ENCODE data around the gene GCK.
"Not testable (repeated sequence)": the region's sequence is repeated elsewhere in the genome, so short reads cannot be mapped to it uniquely, and the experiment has no call there.

GCK gene

DNA sequence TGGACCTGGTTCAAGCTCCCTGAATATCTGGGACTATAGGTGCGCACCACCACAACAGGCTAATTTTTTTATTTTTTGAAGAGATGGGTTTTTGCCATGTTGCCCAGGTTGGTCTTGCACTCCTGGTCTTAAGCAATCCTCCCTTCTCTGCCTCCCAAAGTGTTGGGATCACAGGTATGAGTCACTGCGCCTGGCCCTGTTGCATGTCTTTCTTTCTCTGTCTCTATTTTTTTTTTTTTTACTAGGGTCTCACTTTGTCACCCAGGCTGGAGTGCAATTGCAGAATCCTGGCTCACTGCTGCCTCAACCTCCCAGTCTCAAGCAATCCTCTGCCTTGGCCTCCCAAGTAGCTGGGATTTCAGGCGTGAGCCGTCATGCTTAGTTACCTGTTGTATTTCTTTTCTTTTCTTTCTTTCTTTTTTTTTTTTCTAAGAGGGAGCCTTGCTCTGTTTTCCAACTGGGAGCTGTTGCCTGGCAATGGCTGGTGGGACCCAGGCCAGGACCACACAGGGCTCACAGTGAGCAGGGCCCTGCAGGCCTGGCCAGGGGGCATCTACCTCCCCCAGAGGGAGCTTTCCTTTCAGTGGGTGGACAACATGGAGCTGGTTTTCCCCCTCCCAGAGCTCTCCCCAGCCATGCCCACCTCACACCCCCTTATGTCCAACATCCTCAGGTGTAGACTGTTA lies 54.2 kb downstream of the GCK start:
- Mint-ChIP-seq H3K9me3 (no peaks in the 10 kb centered on the region), H3K4me1 (no peaks in the 10 kb centered on the region), H3K27me3 (no peaks in the 10 kb centered on the region), H3K27ac (peak overlapping the region in 1 of 2 donors; percentile 17), H3K4me3 (no peak overlapping the region)
- ATAC-seq, result no peak
- no peak for DNase-seq

DNA sequence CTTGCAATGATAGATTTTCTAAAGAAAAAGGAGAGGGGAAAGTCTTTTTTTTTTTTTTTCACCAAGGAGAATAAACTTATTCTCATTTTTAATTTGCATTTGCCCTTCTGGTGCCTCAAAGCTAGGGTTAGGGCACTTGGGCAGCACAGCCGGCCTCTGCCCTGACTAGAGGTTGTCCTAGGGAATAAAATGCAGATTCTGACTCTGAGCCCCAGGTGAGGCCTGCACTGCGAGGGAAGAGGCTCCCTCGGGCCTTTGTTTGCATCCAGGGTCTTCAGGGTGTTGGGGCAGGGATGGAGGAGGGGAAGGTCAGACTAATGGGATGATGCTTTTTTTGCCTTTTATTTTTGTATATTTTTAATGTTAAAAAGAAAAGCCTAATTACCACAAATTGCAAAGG lies 55.9 kb downstream of the GCK start:
- DNase-seq, result no peak
- H3K27ac Mint-ChIP-seq, result no peak overlapping the region
- ATAC-seq, result no peak
- no peaks in the 10 kb centered on the region for H3K27me3 Mint-ChIP-seq
- no peaks in the 10 kb centered on the region for H3K4me1 Mint-ChIP-seq
- H3K9me3 Mint-ChIP-seq, result no peaks in the 10 kb centered on the region
- no peak overlapping the region for H3K4me3 Mint-ChIP-seq

DNA sequence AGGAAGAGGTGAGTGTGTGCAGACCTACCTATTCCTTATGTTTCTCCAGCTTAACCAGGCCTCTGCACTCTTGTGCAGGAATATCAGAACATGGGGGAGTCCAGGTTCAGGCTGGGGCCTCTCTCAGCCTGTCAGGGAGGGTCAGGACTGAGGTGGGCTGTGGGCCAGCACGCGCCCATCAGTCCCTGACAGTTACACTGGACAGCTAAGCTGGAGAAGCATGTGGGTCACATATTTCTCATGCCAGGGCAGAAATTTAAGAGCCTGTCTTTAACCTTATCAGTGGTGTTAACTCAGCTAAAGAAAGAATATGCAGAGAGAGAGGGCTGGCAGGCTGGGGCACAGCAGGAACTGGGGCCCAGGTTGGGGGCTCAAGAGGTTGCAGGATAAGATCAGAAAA lies 57.2 kb downstream of the GCK start:
- DNase-seq, result no peak
- Mint-ChIP-seq H3K4me3 (no peak overlapping the region), H3K27ac (no peak overlapping the region), H3K27me3 (no peaks in the 10 kb centered on the region), H3K4me1 (no peaks in the 10 kb centered on the region), H3K9me3 (no peaks in the 10 kb centered on the region)
- ATAC-seq, result no peak

DNA sequence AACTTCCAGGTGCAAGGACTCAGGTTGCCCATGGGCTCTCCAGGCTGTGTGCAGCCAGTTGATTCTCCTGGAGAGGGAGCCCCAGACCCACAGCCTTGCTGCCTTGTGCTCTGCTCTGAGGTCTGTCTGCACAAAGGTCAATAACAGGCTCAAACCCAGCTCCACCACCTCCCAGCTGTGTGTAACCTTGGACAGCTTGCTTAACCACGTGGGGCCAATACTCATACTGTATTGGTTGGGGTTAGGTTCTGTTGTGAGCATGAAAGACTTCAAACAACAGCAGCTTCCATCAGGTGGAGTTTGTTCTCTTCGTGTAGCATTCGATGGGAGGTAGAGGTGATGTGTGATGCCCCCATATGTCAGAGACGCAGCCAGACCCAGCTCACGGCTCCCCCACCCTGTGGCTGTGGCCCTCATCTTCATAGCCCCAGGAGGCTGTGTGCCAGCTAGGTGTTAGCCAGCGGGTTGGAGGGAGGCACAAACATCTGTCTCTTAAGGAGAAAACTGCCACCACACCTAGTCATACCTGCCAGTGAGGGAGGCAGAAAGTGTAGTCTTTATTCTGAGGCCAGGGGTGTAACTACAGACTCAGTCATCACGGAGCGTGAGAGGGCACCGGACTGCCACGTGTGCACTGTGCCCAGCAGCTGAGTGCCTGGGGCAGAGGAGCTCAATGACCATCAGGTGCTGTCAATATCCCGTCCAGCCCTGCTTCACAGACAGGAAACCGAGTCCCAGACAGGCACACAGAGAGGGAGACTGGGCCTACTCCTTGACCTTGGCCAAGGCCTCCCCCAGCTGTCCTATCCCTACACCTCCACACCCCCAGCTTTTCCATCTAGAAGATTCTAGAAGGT lies 57.8 kb downstream of the GCK start:
- no peaks in the 10 kb centered on the region for H3K9me3 Mint-ChIP-seq
- no peak overlapping the region for H3K27ac Mint-ChIP-seq
- no peaks in the 10 kb centered on the region for H3K27me3 Mint-ChIP-seq
- H3K4me3 Mint-ChIP-seq, result no peak overlapping the region
- ATAC-seq, result peak; percentile 64
- DNase-seq, result no peak
- H3K4me1 Mint-ChIP-seq, result no peaks in the 10 kb centered on the region

DNA sequence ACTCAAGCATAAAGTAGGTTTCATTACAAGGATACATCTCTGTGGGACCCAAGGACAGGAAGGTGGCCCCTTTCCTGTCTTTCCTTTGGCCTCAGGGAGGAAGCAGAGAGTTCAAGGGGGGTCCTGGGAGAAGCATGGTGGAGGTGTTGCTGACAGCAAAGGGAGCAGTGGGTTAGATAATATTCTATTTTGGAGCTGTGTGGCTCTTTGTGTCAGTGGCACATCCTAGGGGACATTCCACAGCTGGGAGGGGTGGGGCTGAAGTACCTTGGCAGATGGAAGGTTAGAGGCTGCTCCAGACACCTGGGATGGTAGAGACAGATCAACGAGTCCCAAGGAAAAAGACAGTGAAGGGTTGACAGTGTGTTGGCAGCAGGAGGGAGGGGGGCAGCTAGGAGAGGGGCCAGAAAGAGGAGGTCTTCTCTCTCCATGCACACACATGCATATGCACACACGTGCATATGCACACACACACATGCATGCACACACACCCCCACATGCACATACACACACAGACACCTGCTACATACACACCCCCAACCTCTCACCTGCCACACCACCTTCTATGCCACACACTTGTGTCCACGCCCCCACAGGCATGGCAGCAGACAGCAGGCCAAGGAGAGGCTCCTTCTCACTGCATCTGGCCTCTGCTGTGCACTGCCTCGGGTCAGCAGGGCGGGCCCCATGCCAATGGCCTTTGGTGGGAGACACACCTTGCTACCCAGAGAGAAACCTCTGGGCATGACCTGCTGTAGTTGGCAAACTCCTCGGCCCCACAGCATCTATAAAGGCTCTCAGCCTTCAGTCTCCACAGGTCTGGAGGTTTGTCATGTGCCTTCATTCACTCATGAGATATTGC lies 60.3 kb downstream of the GCK start:
- DNase-seq (no peak), ATAC-seq (no peak)
- Mint-ChIP-seq H3K9me3 (no peaks in the 10 kb centered on the region), H3K27ac (no peak overlapping the region), H3K27me3 (no peaks in the 10 kb centered on the region), H3K4me3 (no peak overlapping the region), H3K4me1 (peaks cover 5% of the 10 kb centered on the region)

DNA sequence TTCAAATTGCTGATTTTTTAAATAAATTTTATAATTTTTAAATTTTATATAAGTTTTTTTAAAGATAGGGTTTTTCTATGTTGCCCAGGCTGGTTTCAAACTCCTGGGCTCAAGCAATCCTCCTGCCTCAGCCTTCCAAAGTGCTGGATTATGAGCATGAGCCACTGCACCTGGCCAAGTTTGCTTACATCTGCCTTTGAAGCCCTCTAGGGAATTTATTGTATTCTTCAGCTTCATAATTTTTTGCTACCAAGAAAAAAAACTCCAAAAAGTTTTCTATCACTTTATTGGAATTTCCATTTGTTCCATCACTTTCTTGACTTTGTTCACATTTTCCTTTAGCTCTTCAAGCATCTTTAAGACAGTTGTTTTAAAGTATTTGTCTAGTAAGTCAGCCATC lies 62.1 kb downstream of the GCK start:
- no peak for ATAC-seq

DNA sequence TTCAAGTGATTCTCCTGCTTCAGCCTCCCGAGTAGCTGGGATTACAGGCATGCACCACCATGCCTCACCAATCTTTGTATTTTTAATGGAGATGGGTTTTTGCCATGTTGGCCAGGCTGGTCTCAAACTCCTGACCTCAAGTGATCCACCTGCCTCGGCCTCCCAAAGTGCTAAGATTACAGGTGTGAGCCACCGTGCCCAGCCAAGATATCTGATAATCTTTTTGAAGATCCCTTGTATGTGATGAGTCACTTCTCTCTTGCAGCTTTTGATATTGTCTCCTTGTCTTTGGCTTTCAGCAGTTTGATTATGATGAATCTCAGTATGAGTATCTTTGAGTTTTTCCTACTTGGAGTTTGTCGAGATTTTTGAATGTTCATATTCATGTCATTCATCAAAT lies 62.7 kb downstream of the GCK start:
- ATAC-seq, H3K27me3 Mint-ChIP-seq, H3K9me3 Mint-ChIP-seq: not testable (repeated sequence)

More for the DNA sequence above, 62.1 kb downstream of the GCK start:
- Mint-ChIP-seq H3K4me3 (no peak overlapping the region), H3K27me3 (no peaks in the 10 kb centered on the region), H3K27ac (no peak overlapping the region), H3K9me3 (no peaks in the 10 kb centered on the region), H3K4me1 (peaks cover 15% of the 10 kb centered on the region)
- no peak for DNase-seq

DNA sequence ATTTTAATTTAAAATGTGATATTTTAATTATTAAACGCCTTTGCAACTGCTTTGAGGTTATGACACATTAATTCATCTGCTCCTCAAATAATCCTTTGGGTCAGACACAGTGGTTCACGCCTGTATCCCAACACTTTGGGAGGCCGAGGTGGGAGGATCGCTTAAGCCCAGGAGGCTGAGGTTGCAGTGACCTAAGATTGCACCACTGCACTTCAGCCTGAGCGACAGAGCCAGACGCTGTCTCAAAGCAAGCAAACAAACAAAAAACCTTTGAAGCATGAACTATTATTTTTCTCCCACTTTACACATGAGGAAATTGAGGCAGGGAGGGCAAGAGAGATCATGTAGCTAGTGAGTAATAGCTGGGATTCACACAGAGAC lies 64.4 kb downstream of the GCK start:
- no peak overlapping the region for H3K27ac Mint-ChIP-seq
- H3K9me3 Mint-ChIP-seq, result no peaks in the 10 kb centered on the region
- H3K27me3 Mint-ChIP-seq, result no peaks in the 10 kb centered on the region
- no peak for DNase-seq
- peaks cover 38% of the 10 kb centered on the region for H3K4me1 Mint-ChIP-seq
- no peak overlapping the region for H3K4me3 Mint-ChIP-seq
- no peak for ATAC-seq

More for the DNA sequence above, 62.7 kb downstream of the GCK start:
- H3K4me3 Mint-ChIP-seq, DNase-seq, H3K27ac Mint-ChIP-seq: not testable (repeated sequence)
- peaks cover 21% of the 10 kb centered on the region for H3K4me1 Mint-ChIP-seq

DNA sequence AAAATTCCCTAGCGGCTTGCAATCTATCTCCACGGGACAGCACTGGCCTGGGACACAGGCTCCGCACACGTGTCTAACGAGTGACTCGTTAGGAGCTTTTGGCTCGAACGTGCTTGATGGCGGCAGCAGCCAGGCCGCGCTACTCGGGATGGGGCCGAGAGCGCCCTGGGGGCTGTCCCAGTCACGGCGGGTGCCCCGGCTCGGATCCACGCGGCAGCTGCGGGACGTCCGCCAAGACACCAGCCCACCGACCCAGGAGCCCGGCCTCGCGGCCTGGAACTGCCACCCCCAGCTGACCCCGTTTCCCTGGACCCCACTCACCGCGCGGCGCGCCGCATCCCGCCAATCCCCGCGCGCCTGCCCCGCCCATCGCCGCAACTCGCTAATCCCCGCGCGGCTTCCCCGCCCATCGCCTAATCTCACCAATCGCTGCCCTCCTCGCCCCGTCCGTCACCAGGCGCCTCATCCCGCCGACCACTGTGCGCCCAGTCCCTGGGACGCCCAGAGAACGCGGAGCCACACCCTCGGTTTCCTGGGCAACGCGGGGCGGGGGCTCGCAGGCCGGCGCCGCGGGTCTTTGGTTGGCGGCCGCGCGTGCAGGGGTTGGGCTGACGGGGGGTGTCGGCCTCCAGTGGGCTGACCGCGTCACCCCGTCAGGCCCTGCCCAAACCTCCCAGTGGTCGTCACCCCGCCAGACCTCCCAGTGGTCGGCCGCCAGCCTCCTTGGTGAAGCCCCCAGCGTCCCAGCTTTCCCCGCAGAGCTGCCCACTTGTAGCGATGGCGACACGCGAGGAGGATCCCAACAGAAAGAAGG lies 65.8 kb downstream of the GCK start, which contains the start of gene POLD2:
Gene POLD2 (minus strand): TSS at position 359 of the 814 bp plus-strand sequence. CDS start 1,495 bp downstream, outside the sequence.
- Mint-ChIP-seq H3K9me3 (no peaks in the 10 kb centered on the region), H3K27ac (peak within 1 kb of the TSS; percentile 88 to 93), H3K4me3 (peak within 1 kb of the TSS; percentile 90 to 91), H3K4me1 (peaks cover 50% of the 10 kb centered on the region), H3K27me3 (no peaks in the 10 kb centered on the region)
- ATAC-seq (peak; percentile 100), DNase-seq (peak; percentile 96)

DNA sequence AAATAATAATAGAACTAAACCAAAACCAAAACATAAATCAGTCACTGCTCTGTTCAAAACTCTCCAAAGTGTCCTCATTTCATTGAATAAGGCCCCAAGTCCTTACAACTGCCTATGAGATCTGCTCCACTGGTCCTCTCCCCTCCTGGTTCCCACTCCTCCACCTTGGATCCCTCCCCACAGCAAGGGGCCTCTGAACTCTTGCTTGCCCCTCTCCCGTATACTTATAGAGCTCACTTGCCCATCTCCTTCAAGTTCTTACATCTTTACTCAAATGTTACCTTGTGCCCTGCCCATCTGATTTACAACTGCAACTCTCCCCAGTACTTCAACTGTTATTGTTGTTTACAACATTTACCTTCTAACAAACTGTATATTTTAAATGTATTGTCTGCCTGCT lies 66.7 kb downstream of the GCK start:
- peak overlapping the region; percentile 7 to 88 for H3K27ac Mint-ChIP-seq
- no peak for ATAC-seq

DNA sequence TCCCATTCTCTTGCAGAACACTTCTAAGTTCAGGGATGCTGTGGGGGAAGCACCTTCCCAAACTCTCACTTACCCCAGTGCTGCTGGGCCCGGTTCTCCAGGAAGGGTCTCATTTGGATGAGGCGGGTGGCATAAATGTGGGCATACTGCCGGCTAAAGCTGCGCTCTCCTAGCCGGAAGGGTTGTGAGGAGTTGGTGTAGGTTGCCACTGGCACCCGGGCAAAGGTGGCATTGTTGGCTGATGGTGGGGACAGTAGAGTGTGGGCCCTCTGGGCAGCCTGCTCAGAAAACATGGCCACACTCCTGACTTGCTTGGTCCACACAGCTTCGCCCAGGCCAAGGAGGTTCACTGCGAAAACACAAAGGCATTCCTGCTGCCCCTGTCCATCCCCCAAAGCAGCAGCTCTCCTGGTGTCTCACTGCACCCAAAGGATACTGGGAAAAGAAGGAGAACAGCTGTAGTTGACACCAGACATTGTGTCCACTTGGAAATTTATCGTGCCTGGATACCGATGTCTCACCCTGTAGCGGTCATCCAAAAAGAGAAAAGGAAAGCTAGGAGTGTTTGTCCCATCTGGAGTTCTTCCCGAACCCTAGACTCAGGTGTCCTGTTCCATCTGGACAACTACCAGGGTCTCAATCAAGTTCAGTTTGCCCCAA lies 67.3 kb downstream of the GCK start:
- H3K27ac Mint-ChIP-seq, result no peak overlapping the region
- no peaks in the 10 kb centered on the region for H3K9me3 Mint-ChIP-seq
- ATAC-seq (no peak), DNase-seq (no peak)
- H3K27me3 Mint-ChIP-seq, result no peaks in the 10 kb centered on the region
- peaks cover 65% of the 10 kb centered on the region for H3K4me1 Mint-ChIP-seq
- peak overlapping the region; percentile 90 to 91 for H3K4me3 Mint-ChIP-seq

More for the DNA sequence above, 66.7 kb downstream of the GCK start:
- no peak for DNase-seq
- H3K4me1 Mint-ChIP-seq, result peaks cover 59% of the 10 kb centered on the region
- H3K4me3 Mint-ChIP-seq, result peak overlapping the region; percentile 90 to 91
- H3K27me3 Mint-ChIP-seq, result no peaks in the 10 kb centered on the region
- H3K9me3 Mint-ChIP-seq, result no peaks in the 10 kb centered on the region

DNA sequence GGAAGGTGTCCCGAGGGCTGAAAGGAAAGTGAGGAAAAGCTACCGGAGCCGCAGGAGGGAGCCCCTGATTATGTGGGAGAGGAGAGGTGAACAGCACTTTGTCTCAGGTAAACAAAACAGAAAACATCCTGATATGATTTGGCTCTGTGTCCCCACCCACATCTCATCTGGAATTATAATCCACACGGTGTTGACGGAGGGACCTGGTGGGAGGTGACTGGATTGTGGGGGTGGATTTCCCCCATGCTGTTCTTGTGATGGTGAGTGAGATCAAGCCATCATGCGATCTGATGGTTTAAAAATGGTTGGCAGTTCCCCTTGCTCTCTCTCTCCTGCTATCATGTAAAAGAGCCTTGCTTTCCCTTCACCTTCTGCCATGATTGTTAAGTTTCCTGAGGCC lies 68.8 kb downstream of the GCK start:
- no peak for ATAC-seq
- H3K4me3 Mint-ChIP-seq, result no peak overlapping the region

DNA sequence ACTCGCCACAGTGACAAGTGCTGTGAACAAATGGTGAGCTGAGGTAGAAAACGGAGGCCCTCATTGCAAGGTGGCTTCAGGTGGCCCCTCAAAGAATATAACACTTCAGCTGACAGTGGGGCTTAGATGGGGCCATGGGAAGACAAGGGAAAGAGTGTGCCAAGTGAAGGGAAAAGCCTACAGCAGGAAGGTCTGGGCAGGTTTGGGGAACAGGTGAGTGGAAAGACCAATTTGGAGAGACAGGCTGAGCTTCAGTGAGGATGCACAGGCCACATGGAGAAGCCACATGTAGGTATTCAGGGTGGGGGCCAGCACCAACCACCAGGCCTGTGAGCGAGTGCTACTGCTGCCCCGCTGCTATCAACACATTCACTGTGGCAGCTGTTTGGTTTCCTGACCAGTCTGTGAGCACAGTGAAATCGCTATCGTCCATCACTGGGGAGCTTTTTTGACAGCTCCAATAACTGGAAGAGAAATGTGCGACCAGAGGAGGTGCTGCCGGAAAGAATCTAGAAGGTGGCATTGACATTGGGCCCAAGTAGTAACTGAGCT lies 69.3 kb downstream of the GCK start:
- DNase-seq, result no peak
- H3K4me1 Mint-ChIP-seq, result peaks cover 73% of the 10 kb centered on the region
- ATAC-seq, result no peak
- H3K9me3 Mint-ChIP-seq, result no peaks in the 10 kb centered on the region
- H3K27me3 Mint-ChIP-seq, result no peaks in the 10 kb centered on the region
- H3K27ac Mint-ChIP-seq, result peak overlapping the region in 1 of 2 donors; percentile 68
- no peak overlapping the region for H3K4me3 Mint-ChIP-seq

More for the DNA sequence above, 68.8 kb downstream of the GCK start:
- Mint-ChIP-seq H3K27ac (peak overlapping the region in 1 of 2 donors; percentile 68), H3K4me1 (peaks cover 73% of the 10 kb centered on the region), H3K27me3 (no peaks in the 10 kb centered on the region), H3K9me3 (no peaks in the 10 kb centered on the region)
- DNase-seq, result no peak

DNA sequence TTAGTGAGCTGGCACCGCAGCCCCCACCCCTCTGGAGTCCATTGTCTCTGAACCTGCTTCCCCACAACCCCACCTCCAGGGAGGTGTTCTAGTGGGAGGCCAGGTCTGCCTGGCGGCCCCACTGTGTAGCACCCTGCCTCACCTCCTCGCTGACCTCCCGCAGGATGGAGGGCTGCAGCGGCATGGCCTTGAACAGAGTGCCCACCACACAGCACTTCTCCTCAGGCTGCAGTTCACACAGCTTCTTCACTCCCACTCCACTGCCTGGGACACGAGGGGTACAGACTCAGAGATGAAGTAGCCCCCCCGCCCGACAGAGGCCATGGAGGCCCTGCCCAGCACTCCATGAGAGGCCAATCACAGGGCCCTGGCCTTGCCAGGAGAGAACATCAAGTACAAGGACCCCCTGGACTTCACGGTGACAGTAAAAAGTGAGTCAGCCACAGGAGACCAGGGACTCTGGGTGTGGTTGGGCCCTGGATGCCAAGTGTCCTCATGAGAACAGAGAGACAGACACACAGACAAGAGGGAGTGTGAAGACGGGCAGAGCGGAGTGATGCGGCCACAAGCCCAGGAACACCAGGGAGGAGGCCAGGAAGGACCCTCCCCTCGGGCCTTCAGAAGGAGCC lies 71.3 kb downstream of the GCK start:
- Mint-ChIP-seq H3K4me3 (no peak overlapping the region), H3K9me3 (no peaks in the 10 kb centered on the region), H3K4me1 (peaks cover 66% of the 10 kb centered on the region), H3K27ac (no peak overlapping the region), H3K27me3 (no peaks in the 10 kb centered on the region)
- DNase-seq, result no peak
- no peak for ATAC-seq
